ENCODE measurements around the gene BANF2.

The BANF2 gene

GRCh38 chr20:17684077-17684888, 15.5 kb upstream of the BANF2 start:
- no peak for DNase-seq (ENCODE audit: low spot score)
- no peak overlapping the region for H3K27ac ChIP-seq
- TF ChIP-seq CTCF (conservative IDR thresholded peaks at IDR 0.05; ENCODE audit: low read depth): no peak
- CTCF ChIA-PET: interaction anchor here (0.6 kb wide), 1 partner anchor 98 kb away, joined by 3 read pairs; no protein-coding TSS in a partner anchor
- POLR2A ChIA-PET (ENCODE audit: low non-redundant PET): no interaction called here

- CTCF ChIA-PET: no interaction called here
- no peak for TF ChIP-seq CTCF (conservative IDR thresholded peaks at IDR 0.05; ENCODE audit: low read depth)
- POLR2A ChIA-PET (ENCODE audit: low non-redundant PET): no interaction called here
- H3K27ac ChIP-seq: no peak overlapping the region
- no peak for DNase-seq (ENCODE audit: low spot score)
Observed at GRCh38 chr20:17685168-17685567, 14.6 kb upstream of the BANF2 start.

- no peak for DNase-seq (ENCODE audit: low spot score)
- H3K27ac ChIP-seq: no peak overlapping the region
- CTCF ChIA-PET: no interaction called here
- POLR2A ChIA-PET (ENCODE audit: low non-redundant PET): no interaction called here
- no peak for TF ChIP-seq CTCF (conservative IDR thresholded peaks at IDR 0.05; ENCODE audit: low read depth)
Observed at GRCh38 chr20:17687800-17688199, 12.0 kb upstream of the BANF2 start.

- ChIA-PET POLR2A (ENCODE audit: low non-redundant PET) (no interaction called here), CTCF (interaction anchor here (0.7 kb wide), 1 partner anchor 209 kb away, joined by 3 read pairs; no protein-coding TSS in a partner anchor)
- no peak for DNase-seq (ENCODE audit: low spot score)
- TF ChIP-seq CTCF (conservative IDR thresholded peaks at IDR 0.05; ENCODE audit: low read depth): no peak
- no peak overlapping the region for H3K27ac ChIP-seq
Observed at GRCh38 chr20:17688965-17689364, 10.8 kb upstream of the BANF2 start.

GRCh38 chr20:17690144-17690543, 9.6 kb upstream of the BANF2 start:
- POLR2A ChIA-PET (ENCODE audit: low non-redundant PET): no interaction called here

GRCh38 chr20:17691758-17692157, 8.0 kb upstream of the BANF2 start:
- no peak for TF ChIP-seq CTCF (conservative IDR thresholded peaks at IDR 0.05; ENCODE audit: low read depth)
- no peak for DNase-seq (ENCODE audit: low spot score)
- ChIA-PET POLR2A (ENCODE audit: low non-redundant PET) (no interaction called here), CTCF (no interaction called here)
- H3K27ac ChIP-seq: no peak overlapping the region

More at GRCh38 chr20:17690144-17690543, 9.6 kb upstream of the BANF2 start:
- CTCF ChIA-PET: interaction anchor here (0.6 to 0.9 kb wide), 2 partner anchors 22 to 268 kb away, joined by 3 read pairs; no protein-coding TSS in a partner anchor
- no peak overlapping the region for H3K27ac ChIP-seq
- no peak for DNase-seq (ENCODE audit: low spot score)
- no peak for TF ChIP-seq CTCF (conservative IDR thresholded peaks at IDR 0.05; ENCODE audit: low read depth)
